SK-N-SH (cell line): ENCODE measurements around the gene MRTFB. TPM values are rescaled to one million over a fixed set of nuclear protein-coding genes. Genes with fewer than 3 reads are reported as not detected.

ENCODE experiments used
- CTCF ChIA-PET: fragments of 300-600, 350-600 bp; formaldehyde crosslinking; extraction: SDS; loops from one replicate; lab custom pipeline; 2021; lab: Yijun Ruan, JAX
- POLR2A ChIA-PET: fragments of 350-600 bp; sonication (Branson Sonifier 250); formaldehyde crosslinking; extraction: SDS; loops from one replicate; lab custom pipeline; 2020; ENCODE audit warnings: antibody characterized with exemption, inconsistent platforms; lab: Yijun Ruan, JAX
- DNase-seq: peaks from one replicate; pipeline ENCODE4 v3.0.0; 2012
- H2AFZ ChIP-seq: fragments of 200-600 bp; sonication (generic); 2 replicates; pipeline ENCODE4 v1.8.1; 2016; ENCODE audit warnings: antibody characterized with exemption, mild to moderate bottlenecking, low read depth
- H3F3A ChIP-seq: fragments of 200-600 bp; sonication (generic); replicated peaks from 2 replicates; pipeline ENCODE3; 2016; ENCODE audit warnings: antibody characterized with exemption, mild to moderate bottlenecking; ENCODE audit not compliant: insufficient read depth
- H3K27ac ChIP-seq, 2 experiments: fragments of 200-500 bp in 1 of 2; fragments of 200-600 bp in 1 of 2; sonication (Bioruptor generic) in 1 of 2; sonication (generic), shearing (Covaris generic) in 1 of 2; 2 replicates each; pipeline versions ENCODE4 v1.5.1 to v1.6.1; 2014 to 2016; ENCODE audit warnings: low read depth in 2 of 2, inconsistent platforms in 1 of 2, low read length in 1 of 2, mild to moderate bottlenecking in 1 of 2, mixed read lengths in 1 of 2
- H3K27me3 ChIP-seq: fragments of 200-600 bp; sonication (generic), shearing (Covaris generic); 2 replicates; pipeline ENCODE4 v1.6.1; 2016; ENCODE audit warnings: mixed run types; ENCODE audit not compliant: insufficient read depth
- H3K36me3 ChIP-seq, 2 experiments: fragments of 200-500 bp in 1 of 2; fragments of 200-600 bp in 1 of 2; sonication (Bioruptor generic) in 1 of 2; sonication (generic) in 1 of 2; replicated peaks in 1 of 2; 2 replicates each; pipeline versions ENCODE3 to v1.5.1; 2014 to 2016; ENCODE audit warnings: low read length in 1 of 2, mild to moderate bottlenecking in 1 of 2; ENCODE audit not compliant: insufficient read depth in 2 of 2, control insufficient read depth in 1 of 2
- H3K4me1 ChIP-seq, 2 experiments: fragments of 200-500 bp in 1 of 2; fragments of 200-600 bp in 1 of 2; sonication (Bioruptor generic) in 1 of 2; sonication (generic), shearing (Covaris generic) in 1 of 2; 2 replicates each; pipeline versions ENCODE4 v1.5.1 to v1.6.1; 2014 to 2016; ENCODE audit warnings: low read depth in 1 of 2, low read length in 1 of 2, mixed run types in 1 of 2; ENCODE audit not compliant: insufficient read depth in 2 of 2, control insufficient read depth in 1 of 2
- H3K4me2 ChIP-seq: fragments of 200-600 bp; sonication (generic), shearing (Covaris generic); 2 replicates; pipeline ENCODE4 v1.6.1; 2017; ENCODE audit warnings: mixed run types
- H3K4me3 ChIP-seq, 2 experiments: fragments of 200-500 bp in 1 of 2; fragments of 200-600 bp in 1 of 2; sonication (Bioruptor generic) in 1 of 2; sonication (generic), shearing (Covaris generic) in 1 of 2; 2 replicates each; pipeline versions ENCODE4 v1.5.1 to v1.8.1; 2014 to 2016; ENCODE audit warnings: low read depth in 2 of 2, inconsistent platforms in 1 of 2, low read length in 1 of 2, mild to moderate bottlenecking in 1 of 2, mixed read lengths in 1 of 2, moderate library complexity in 1 of 2
- H3K79me2 ChIP-seq: fragments of 200-600 bp; sonication (generic); 2 replicates; pipeline ENCODE4 v1.8.1; 2017; ENCODE audit warnings: mild to moderate bottlenecking; ENCODE audit not compliant: insufficient read depth
- H3K9ac ChIP-seq: fragments of 200-600 bp; sonication (generic); 2 replicates; pipeline ENCODE4 v1.6.1; 2017; ENCODE audit warnings: mixed run types
- H3K9me2 ChIP-seq: fragments of 200-600 bp; sonication (generic); 2 replicates; pipeline ENCODE4 v1.6.1; 2017; ENCODE audit warnings: mixed run types
- H3K9me3 ChIP-seq: fragments of 200-600 bp; sonication (generic); 2 replicates; pipeline ENCODE4 v1.6.1; 2017; ENCODE audit warnings: mixed run types, mild to moderate bottlenecking, moderate library complexity
- H4K20me1 ChIP-seq: fragments of 200-600 bp; sonication (generic); 2 replicates; pipeline ENCODE4 v1.6.1; 2017; ENCODE audit warnings: mild to moderate bottlenecking, mixed run types; ENCODE audit not compliant: insufficient read depth
- EP300 ChIP-seq, 2 experiments: IDR thresholded peaks; 2 replicates each; pipeline versions ENCODE4 v1.4.0 to v1.6.1; 2012; ENCODE audit warnings: borderline replicate concordance in 1 of 2, low read depth in 1 of 2, low read length in 1 of 2
- FOXJ3 ChIP-seq: sonication (generic); formaldehyde crosslinking; IDR thresholded peaks from 2 replicates; pipeline ENCODE4 v1.5.1; 2020; ENCODE audit warnings: mild to moderate bottlenecking, missing genetic modification reagents
- FOXM1 ChIP-seq: IDR thresholded peaks from 2 replicates; pipeline ENCODE4 v1.4.0; 2012; ENCODE audit warnings: low read depth, mild to moderate bottlenecking
- GABPA ChIP-seq: IDR thresholded peaks from 2 replicates; pipeline ENCODE4 v1.4.0; 2012; ENCODE audit warnings: low read depth, mild to moderate bottlenecking
- JUND ChIP-seq: IDR thresholded peaks from 2 replicates; pipeline ENCODE4 v1.4.0; 2012
- MEF2A ChIP-seq: IDR thresholded peaks from 2 replicates; pipeline ENCODE4 v1.4.0; 2012; ENCODE audit warnings: low read depth, borderline replicate concordance
- MXI1 ChIP-seq: IDR thresholded peaks from 2 replicates; pipeline ENCODE4 v1.6.1; 2012; ENCODE audit warnings: mild to moderate bottlenecking, low read depth, low read length, improper control_type of control experiment
- NFIC ChIP-seq: IDR thresholded peaks from 2 replicates; pipeline ENCODE4 v1.4.0; 2012; ENCODE audit warnings: borderline replicate concordance
- POLR2AphosphoS5 ChIP-seq: IDR thresholded peaks from 2 replicates; pipeline ENCODE4 v1.6.1; 2012; ENCODE audit warnings: low read depth, low read length
- RAD21 ChIP-seq: IDR thresholded peaks from 2 replicates; pipeline ENCODE4 v1.6.1; 2012; ENCODE audit warnings: mild to moderate bottlenecking, low read length
- RXRA ChIP-seq: IDR thresholded peaks from 2 replicates; pipeline ENCODE4 v1.4.0; 2012; ENCODE audit warnings: low read depth, mild to moderate bottlenecking, borderline replicate concordance
- SIN3A ChIP-seq: IDR thresholded peaks from 2 replicates; pipeline ENCODE4 v1.6.1; 2012; ENCODE audit warnings: low read depth, mild to moderate bottlenecking, low read length, moderate library complexity, borderline replicate concordance
- SMC3 ChIP-seq: IDR thresholded peaks from 2 replicates; pipeline ENCODE4 v1.6.1; 2012; ENCODE audit warnings: low read depth, low read length, improper control_type of control experiment
- TCF12 ChIP-seq: IDR thresholded peaks from 2 replicates; pipeline ENCODE4 v1.4.0; 2012
- TEAD4 ChIP-seq: IDR thresholded peaks from 2 replicates; pipeline ENCODE4 v1.4.0; 2012; ENCODE audit warnings: mild to moderate bottlenecking, borderline replicate concordance; ENCODE audit not compliant: insufficient read depth
- polyA plus RNA-seq, 3 experiments: library from polyadenylated mRNA; depleted of rRNA; stranded (reverse); fragments of >200 nt; gene quantifications; 2 replicates each; pipeline ENCODE4 v1.2.3, GENCODE V29; 2012
- TF ChIP-seq, protein P1 (sequence below): fragments of 200-600 bp; sonication (generic); IDR thresholded peaks from 2 replicates; pipeline ENCODE4 v1.6.1; 2017; ENCODE audit warnings: antibody characterized with exemption, mild to moderate bottlenecking, moderate library complexity
- TF ChIP-seq, protein P2 (sequence below): IDR thresholded peaks from 2 replicates; pipeline ENCODE4 v1.4.0; 2012; ENCODE audit warnings: low read depth
- TF ChIP-seq, protein P3 (sequence below): IDR thresholded peaks from 2 replicates; pipeline ENCODE4; 2012
- TF ChIP-seq, protein P4 (sequence below): IDR thresholded peaks from 2 replicates; pipeline ENCODE4 v1.4.0; 2012; ENCODE audit warnings: low read depth, borderline replicate concordance

MRTFB gene
- polyA plus RNA-seq, 1 of the 3 experiments (the other 2 are of a cell fraction): 3.3 TPM

DNA sequence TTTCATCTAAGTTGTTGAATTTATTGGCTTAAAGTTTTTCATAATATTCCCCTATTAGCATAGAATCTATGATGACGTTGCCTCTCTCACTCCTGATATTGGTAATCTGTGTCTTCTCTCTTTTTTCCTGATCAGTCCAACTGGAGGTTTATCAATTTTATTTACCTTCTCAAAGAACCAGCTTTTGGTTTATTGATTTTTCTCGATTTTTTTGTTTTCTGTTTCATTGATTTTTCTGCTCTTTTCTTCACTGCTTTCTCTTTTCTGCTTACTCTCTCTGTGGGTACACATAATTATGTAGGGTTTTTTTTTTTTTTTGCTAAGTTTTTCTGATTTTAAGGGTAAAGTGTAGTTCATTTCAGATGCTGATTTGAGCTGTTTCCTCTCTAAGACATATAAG is 29.7 kb downstream of the MRTFB start (continued):
- TF ChIP-seq TCF12: no peak

DNA sequence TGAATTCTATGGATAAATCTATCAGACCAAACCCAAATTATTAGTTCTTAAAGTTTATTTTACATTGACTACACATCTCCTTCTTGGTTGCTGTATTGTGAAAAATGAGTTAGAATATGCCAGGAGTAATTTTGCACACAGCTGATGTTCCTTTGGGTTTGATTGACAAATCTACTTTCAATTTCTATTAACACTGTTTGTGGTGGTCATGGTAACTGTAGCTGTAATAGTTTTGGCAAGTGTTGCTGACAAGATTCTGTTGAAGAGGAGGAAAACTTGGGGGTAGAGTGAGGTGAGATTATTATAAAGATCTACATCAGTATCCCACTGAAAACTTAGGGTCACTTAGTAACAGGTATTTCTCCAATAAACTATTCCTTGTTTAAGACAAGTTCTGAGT is 30.3 kb downstream of the MRTFB start:
- Histone ChIP-seq H3K36me3 (no peaks in the 10 kb centered on the region), H3F3A (peaks cover 4% of the 10 kb centered on the region), H3K4me1 (no peaks in the 10 kb centered on the region; a peak in 1 of 4 replicates), H4K20me1 (no peaks in the 10 kb centered on the region), H3K9me3 (no peaks in the 10 kb centered on the region), H3K27me3 (no peaks in the 10 kb centered on the region), H3K9ac (no peak overlapping the region), H3K4me2 (no peak overlapping the region), H3K27ac (no peak overlapping the region), H3K4me3 (no peak overlapping the region), H2AFZ (no peak overlapping the region), H3K79me2 (peaks cover 28% of the 10 kb centered on the region; the same call in 1 of the 2 replicates), H3K9me2 (no peaks in the 10 kb centered on the region)
- POLR2A ChIA-PET: no interaction called here
- CTCF ChIA-PET: interaction anchor here (1.1 to 1.5 kb wide), 2 partner anchors 15 to 17 kb away, joined by 3 to 4 read pairs; no protein-coding TSS in a partner anchor
- no peak for DNase-seq
- TF ChIP-seq MEF2A: no peak
- TF ChIP-seq GABPA: no peak
- TF ChIP-seq SIN3A: no peak
- no peak for TF ChIP-seq POLR2AphosphoS5
- TF ChIP-seq, protein P1, sequence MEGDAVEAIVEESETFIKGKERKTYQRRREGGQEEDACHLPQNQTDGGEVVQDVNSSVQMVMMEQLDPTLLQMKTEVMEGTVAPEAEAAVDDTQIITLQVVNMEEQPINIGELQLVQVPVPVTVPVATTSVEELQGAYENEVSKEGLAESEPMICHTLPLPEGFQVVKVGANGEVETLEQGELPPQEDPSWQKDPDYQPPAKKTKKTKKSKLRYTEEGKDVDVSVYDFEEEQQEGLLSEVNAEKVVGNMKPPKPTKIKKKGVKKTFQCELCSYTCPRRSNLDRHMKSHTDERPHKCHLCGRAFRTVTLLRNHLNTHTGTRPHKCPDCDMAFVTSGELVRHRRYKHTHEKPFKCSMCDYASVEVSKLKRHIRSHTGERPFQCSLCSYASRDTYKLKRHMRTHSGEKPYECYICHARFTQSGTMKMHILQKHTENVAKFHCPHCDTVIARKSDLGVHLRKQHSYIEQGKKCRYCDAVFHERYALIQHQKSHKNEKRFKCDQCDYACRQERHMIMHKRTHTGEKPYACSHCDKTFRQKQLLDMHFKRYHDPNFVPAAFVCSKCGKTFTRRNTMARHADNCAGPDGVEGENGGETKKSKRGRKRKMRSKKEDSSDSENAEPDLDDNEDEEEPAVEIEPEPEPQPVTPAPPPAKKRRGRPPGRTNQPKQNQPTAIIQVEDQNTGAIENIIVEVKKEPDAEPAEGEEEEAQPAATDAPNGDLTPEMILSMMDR: no peak
- TF ChIP-seq RAD21: no peak
- no peak for TF ChIP-seq FOXM1
- TF ChIP-seq EP300 (IDR thresholded peaks at IDR 0.05; ENCODE audit: borderline replicate concordance in 1 of 2, low read depth in 1 of 2, low read length in 1 of 2): no peak
- TF ChIP-seq, protein P2, sequence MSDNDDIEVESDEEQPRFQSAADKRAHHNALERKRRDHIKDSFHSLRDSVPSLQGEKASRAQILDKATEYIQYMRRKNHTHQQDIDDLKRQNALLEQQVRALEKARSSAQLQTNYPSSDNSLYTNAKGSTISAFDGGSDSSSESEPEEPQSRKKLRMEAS: no peak
- TF ChIP-seq, protein P3, sequence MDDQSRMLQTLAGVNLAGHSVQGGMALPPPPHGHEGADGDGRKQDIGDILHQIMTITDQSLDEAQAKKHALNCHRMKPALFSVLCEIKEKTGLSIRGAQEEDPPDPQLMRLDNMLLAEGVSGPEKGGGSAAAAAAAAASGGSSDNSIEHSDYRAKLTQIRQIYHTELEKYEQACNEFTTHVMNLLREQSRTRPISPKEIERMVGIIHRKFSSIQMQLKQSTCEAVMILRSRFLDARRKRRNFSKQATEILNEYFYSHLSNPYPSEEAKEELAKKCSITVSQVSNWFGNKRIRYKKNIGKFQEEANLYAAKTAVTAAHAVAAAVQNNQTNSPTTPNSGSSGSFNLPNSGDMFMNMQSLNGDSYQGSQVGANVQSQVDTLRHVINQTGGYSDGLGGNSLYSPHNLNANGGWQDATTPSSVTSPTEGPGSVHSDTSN: no peak
- TF ChIP-seq NFIC: no peak
- TF ChIP-seq, protein P4, sequence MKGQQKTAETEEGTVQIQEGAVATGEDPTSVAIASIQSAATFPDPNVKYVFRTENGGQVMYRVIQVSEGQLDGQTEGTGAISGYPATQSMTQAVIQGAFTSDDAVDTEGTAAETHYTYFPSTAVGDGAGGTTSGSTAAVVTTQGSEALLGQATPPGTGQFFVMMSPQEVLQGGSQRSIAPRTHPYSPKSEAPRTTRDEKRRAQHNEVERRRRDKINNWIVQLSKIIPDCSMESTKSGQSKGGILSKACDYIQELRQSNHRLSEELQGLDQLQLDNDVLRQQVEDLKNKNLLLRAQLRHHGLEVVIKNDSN: no peak
- no peak for TF ChIP-seq RXRA
- TF ChIP-seq SMC3: no peak
- TF ChIP-seq TEAD4: no peak
- no peak for TF ChIP-seq FOXJ3 (CRISPR knock-in tag)
- TF ChIP-seq MXI1: no peak
- TF ChIP-seq JUND: no peak
- TF ChIP-seq TCF12: no peak
